Endodermal cell (in vitro differentiated cells): Measurements from ENCODE around the gene PRR35. TPM values are rescaled to one million over a fixed set of nuclear protein-coding genes. Genes with fewer than 3 reads are reported as not detected.

ENCODE experiments used
- DNase-seq: peaks from one replicate; pipeline ENCODE4 v3.0.0-alpha.2; 2017
- H3K27ac ChIP-seq: 2 replicates; pipeline ENCODE4 v1.5.1; 2013; ENCODE audit warnings: mild to moderate bottlenecking, low read depth, low read length, moderate library complexity
- H3K27me3 ChIP-seq: 2 replicates; pipeline ENCODE4 v1.6.1; 2013; ENCODE audit warnings: mild to moderate bottlenecking, low read length, moderate library complexity; ENCODE audit not compliant: insufficient read depth, control insufficient read depth, poor library complexity, severe bottlenecking
- H3K36me3 ChIP-seq: 2 replicates; pipeline ENCODE4 v1.7.0; 2013; ENCODE audit warnings: mild to moderate bottlenecking, low read length, moderate library complexity; ENCODE audit not compliant: control insufficient read depth, insufficient read depth
- H3K4me1 ChIP-seq: one replicate; pipeline ENCODE4 v1.7.0; 2013; ENCODE audit warnings: low read length; ENCODE audit not compliant: control insufficient read depth, insufficient read depth
- H3K4me3 ChIP-seq: 2 replicates; pipeline ENCODE4 v1.5.1; 2013; ENCODE audit warnings: mild to moderate bottlenecking, low read length, moderate library complexity
- H3K9ac ChIP-seq: 2 replicates; pipeline ENCODE4 v1.6.1; 2013; ENCODE audit warnings: mild to moderate bottlenecking, low read length, moderate library complexity; ENCODE audit not compliant: poor library complexity, severe bottlenecking; ENCODE audit errors: extremely low read depth
- H3K9me3 ChIP-seq: 2 replicates; pipeline ENCODE4 v1.6.1; 2013; ENCODE audit warnings: mild to moderate bottlenecking, low read length, moderate library complexity; ENCODE audit not compliant: control insufficient read depth
- H3K27ac Mint-ChIP-seq: 2 replicates; pipeline ENCODE4 v1.8.0; 2020; ENCODE audit warnings: mixed read lengths
- H3K27me3 Mint-ChIP-seq: 2 replicates; pipeline ENCODE4 v1.8.0; 2021; ENCODE audit warnings: mild to moderate bottlenecking, mixed read lengths; ENCODE audit not compliant: insufficient read depth
- H3K36me3 Mint-ChIP-seq: 2 replicates; pipeline ENCODE4 v1.8.0; 2020; ENCODE audit warnings: low read depth, mixed read lengths
- H3K4me1 Mint-ChIP-seq: 2 replicates; pipeline ENCODE4 v1.8.0; 2020; ENCODE audit warnings: mixed read lengths
- H3K4me3 Mint-ChIP-seq: 2 replicates; pipeline ENCODE4 v1.8.0; 2020; ENCODE audit warnings: mild to moderate bottlenecking, moderate library complexity, mixed read lengths
- H3K9me3 Mint-ChIP-seq: 2 replicates; pipeline ENCODE4 v1.8.0; 2020; ENCODE audit warnings: mild to moderate bottlenecking, mixed read lengths
- WGBS, 2 experiments: methylation state at CpG; one replicate each; pipeline versions ENCODE4 v1.1.5 to v1.1.7; 2013; ENCODE audit warnings: missing lambda C conversion rate in 2 of 2, mixed read lengths in 1 of 2; ENCODE audit not compliant: insufficient coverage in 1 of 2, insufficient read length in 1 of 2; 5-methylcytosine and 5-hydroxymethylcytosine counted together
- total RNA-seq, 2 donors: library from RNA; stranded (reverse); fragmentation: NEBNext Ultra II Directional in 1 of 2; extraction: Animal tissue kit (Norgen Biotek cat#: 25700) in 1 of 2; gene quantifications; 2 replicates in 1 of 2; 3 replicates in 1 of 2; pipeline ENCODE4 v1.2.1, GENCODE V29; 2021
- TF ChIP-seq, protein P1 (sequence below): fragments of 200-600 bp; sonication (generic); conservative IDR thresholded peaks from 2 replicates; pipeline ENCODE4 v1.5.0; 2021; ENCODE audit warnings: antibody characterized with exemption, mild to moderate bottlenecking

Gene PRR35
- total RNA-seq, 2 donors from 2014 or later: 0.29 to 0.62 TPM

DNA sequence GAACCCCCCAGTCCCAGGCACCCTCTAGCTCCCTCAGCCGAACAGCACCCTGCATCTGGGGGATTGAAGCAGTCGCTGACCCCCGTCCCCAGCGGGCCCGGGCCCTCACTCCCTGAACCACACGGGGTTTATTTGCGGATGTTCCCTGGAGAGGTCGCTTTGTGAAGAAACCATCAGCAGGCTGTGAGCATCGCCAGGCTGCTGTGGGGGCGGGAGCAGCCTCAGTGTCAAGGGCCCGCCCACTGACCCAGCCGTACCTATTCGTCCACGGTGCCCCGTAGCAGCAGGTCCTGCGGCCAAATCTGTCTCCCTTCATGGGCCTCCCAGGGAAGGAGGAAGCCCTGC is 23.2 kb downstream of the PRR35 start:
- 38 to 44% methylated on average over 9 to 16 of the region's 16 CpGs for WGBS, 2 experiments
- peaks cover 5% of the 10 kb centered on the region for H3K36me3 Mint-ChIP-seq
- no peak overlapping the region for H3K27ac Mint-ChIP-seq
- H3K4me1 Mint-ChIP-seq: peaks cover 2% of the 10 kb centered on the region
- peaks cover 26% of the 10 kb centered on the region for H3K27me3 Mint-ChIP-seq
- H3K4me1 ChIP-seq: no peaks in the 10 kb centered on the region
- TF ChIP-seq, protein P1, sequence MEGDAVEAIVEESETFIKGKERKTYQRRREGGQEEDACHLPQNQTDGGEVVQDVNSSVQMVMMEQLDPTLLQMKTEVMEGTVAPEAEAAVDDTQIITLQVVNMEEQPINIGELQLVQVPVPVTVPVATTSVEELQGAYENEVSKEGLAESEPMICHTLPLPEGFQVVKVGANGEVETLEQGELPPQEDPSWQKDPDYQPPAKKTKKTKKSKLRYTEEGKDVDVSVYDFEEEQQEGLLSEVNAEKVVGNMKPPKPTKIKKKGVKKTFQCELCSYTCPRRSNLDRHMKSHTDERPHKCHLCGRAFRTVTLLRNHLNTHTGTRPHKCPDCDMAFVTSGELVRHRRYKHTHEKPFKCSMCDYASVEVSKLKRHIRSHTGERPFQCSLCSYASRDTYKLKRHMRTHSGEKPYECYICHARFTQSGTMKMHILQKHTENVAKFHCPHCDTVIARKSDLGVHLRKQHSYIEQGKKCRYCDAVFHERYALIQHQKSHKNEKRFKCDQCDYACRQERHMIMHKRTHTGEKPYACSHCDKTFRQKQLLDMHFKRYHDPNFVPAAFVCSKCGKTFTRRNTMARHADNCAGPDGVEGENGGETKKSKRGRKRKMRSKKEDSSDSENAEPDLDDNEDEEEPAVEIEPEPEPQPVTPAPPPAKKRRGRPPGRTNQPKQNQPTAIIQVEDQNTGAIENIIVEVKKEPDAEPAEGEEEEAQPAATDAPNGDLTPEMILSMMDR: no peak
- H3K9me3 ChIP-seq: no peaks in the 10 kb centered on the region
- no peak overlapping the region for H3K9ac ChIP-seq
- DNase-seq: peak; percentile 79
- no peak overlapping the region for H3K4me3 ChIP-seq
- H3K36me3 ChIP-seq: no peaks in the 10 kb centered on the region
- peaks cover 12% of the 10 kb centered on the region for H3K27me3 ChIP-seq
- no peak overlapping the region for H3K27ac ChIP-seq
- no peak overlapping the region for H3K4me3 Mint-ChIP-seq
- H3K9me3 Mint-ChIP-seq: no peaks in the 10 kb centered on the region

DNA sequence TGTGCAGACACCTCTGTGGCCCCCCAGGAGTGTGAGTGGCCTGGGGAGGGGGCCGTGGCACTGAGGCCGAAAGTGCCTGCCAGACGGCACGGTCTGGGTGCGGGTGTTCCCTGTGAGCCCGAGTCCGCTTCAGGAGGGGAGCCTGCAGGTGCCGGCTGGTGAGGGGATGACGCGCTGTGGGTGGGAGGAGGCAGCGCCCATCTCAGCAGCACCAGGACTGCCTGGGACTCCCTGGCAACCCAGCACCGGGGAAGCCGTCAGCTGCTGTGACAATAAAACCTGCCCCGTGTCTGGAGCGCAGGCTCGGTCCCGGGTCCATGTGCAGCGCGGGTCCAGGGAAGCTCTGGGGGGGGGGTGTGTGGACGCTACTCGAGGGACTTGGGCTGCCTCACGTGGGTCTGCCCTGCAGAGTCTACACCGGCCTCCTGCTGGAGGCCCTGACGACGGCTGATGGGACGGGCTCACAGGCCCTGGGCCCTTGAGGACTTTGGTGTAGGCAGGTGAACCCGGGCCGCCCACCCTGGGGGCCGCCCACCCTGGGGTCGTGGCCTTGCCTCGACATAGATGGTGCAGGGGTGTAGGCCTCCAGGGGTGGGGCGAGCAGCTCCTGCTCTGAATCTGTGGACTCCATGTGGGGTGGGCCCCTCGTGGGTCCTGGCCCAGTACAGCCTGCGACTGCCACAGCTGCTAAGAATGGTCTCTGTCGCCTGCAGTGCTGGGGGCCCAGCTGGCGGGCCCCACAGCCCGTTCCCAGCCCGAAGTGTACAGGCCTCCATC is 23.8 kb downstream of the PRR35 start:
- H3K4me1 ChIP-seq: no peaks in the 10 kb centered on the region
- Mint-ChIP-seq H3K27ac (no peak overlapping the region), H3K4me3 (no peak overlapping the region), H3K36me3 (peaks cover 5% of the 10 kb centered on the region), H3K9me3 (no peaks in the 10 kb centered on the region), H3K4me1 (peaks cover 2% of the 10 kb centered on the region), H3K27me3 (peaks cover 26% of the 10 kb centered on the region)
- H3K27ac ChIP-seq: no peak overlapping the region
- peak; percentile 68 for DNase-seq
- no peaks in the 10 kb centered on the region for H3K9me3 ChIP-seq
- peaks cover 12% of the 10 kb centered on the region for H3K27me3 ChIP-seq
- no peak overlapping the region for H3K4me3 ChIP-seq
- TF ChIP-seq, protein P1: no peak
- H3K9ac ChIP-seq: no peak overlapping the region
- 61 to 65% methylated on average over 22 to 37 of the region's 38 CpGs for WGBS, 2 experiments
- H3K36me3 ChIP-seq: no peaks in the 10 kb centered on the region

DNA sequence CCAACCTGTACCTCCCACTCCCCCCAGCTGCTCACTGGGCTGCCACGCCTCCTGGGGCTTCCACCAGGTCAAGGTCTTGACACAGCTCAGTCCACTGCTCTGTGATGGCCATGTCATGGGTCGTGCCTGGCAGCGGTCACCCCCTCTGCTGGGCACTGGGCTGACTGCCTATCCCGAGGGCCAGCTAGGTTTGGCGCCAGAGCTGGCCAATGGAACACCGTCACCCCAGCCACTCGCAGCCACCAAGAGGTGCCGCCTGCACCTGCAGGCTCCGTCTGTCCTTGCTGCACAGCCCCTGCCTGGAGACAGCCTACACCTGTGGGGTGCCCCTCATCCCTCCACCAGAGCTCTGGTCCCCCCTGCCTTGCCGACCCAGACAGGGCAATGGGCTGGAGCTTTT is 25.2 kb downstream of the PRR35 start:
- H3K4me3 Mint-ChIP-seq: no peak overlapping the region

More for the DNA sequence above, 25.2 kb downstream of the PRR35 start:
- Mint-ChIP-seq H3K27me3 (peaks cover 26% of the 10 kb centered on the region), H3K9me3 (no peaks in the 10 kb centered on the region), H3K36me3 (peaks cover 5% of the 10 kb centered on the region), H3K4me1 (peaks cover 2% of the 10 kb centered on the region), H3K27ac (no peak overlapping the region)
- Histone ChIP-seq H3K27ac (no peak overlapping the region), H3K36me3 (no peaks in the 10 kb centered on the region), H3K9me3 (no peaks in the 10 kb centered on the region), H3K4me1 (no peaks in the 10 kb centered on the region), H3K27me3 (peaks cover 12% of the 10 kb centered on the region), H3K4me3 (no peak overlapping the region), H3K9ac (no peak overlapping the region)
- DNase-seq: peak; percentile 81
- 46 to 57% methylated on average over 9 to 10 of the region's 10 CpGs for WGBS, 2 experiments
- TF ChIP-seq, protein P1: peak; percentile 48
